ENCODE data around the gene VENTX.

DNA sequence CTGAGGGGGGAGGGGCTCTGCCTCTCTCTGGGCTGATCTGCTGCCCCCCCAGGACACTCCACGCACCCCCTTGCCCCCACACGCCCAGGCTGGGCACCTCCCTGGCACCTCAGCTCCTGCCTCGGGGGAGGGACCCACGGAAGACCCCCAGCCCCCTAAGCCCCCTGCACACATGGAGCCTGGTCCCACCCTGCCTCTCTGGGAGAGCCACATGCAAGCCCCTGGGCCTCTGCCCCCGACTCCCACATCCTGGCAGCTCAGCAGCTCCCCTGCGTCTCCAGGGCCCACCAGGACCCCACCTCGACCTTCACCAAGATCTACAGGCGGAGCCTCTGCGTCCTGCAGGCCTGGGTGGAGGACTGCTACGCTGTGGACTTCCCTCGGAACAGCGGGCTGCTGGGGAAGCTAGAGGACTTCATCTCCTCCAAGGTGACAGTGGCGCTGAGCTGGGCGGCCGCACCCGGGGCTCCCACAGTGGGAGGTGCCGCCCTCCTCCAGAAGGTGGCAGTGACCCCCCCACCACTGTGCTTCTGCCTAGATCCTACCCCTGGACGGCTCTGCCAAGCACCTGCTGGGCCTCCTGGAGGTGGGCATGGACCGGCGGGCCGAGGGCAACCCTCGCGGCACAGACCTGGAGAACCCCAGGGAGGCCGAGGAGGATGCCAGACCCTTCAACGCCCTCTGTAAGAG, 26.4 kb upstream of the VENTX start:
- TF ChIP-seq, protein P1, sequence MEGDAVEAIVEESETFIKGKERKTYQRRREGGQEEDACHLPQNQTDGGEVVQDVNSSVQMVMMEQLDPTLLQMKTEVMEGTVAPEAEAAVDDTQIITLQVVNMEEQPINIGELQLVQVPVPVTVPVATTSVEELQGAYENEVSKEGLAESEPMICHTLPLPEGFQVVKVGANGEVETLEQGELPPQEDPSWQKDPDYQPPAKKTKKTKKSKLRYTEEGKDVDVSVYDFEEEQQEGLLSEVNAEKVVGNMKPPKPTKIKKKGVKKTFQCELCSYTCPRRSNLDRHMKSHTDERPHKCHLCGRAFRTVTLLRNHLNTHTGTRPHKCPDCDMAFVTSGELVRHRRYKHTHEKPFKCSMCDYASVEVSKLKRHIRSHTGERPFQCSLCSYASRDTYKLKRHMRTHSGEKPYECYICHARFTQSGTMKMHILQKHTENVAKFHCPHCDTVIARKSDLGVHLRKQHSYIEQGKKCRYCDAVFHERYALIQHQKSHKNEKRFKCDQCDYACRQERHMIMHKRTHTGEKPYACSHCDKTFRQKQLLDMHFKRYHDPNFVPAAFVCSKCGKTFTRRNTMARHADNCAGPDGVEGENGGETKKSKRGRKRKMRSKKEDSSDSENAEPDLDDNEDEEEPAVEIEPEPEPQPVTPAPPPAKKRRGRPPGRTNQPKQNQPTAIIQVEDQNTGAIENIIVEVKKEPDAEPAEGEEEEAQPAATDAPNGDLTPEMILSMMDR (tag by site-specific recombination; IDR thresholded peaks at IDR 0.05): no peak
- TF ChIP-seq ZBTB1 (tag by site-specific recombination; IDR thresholded peaks at IDR 0.05): no peak
- no peak for TF ChIP-seq ZNF133 (tag by site-specific recombination; IDR thresholded peaks at IDR 0.05)
- no peak for TF ChIP-seq ZNF585B (tag by site-specific recombination; IDR thresholded peaks at IDR 0.05)
- no peak for TF ChIP-seq HOXA7 (CRISPR knock-in tag; IDR thresholded peaks at IDR 0.05; ENCODE audit: borderline replicate concordance)
- TF ChIP-seq, protein P2, sequence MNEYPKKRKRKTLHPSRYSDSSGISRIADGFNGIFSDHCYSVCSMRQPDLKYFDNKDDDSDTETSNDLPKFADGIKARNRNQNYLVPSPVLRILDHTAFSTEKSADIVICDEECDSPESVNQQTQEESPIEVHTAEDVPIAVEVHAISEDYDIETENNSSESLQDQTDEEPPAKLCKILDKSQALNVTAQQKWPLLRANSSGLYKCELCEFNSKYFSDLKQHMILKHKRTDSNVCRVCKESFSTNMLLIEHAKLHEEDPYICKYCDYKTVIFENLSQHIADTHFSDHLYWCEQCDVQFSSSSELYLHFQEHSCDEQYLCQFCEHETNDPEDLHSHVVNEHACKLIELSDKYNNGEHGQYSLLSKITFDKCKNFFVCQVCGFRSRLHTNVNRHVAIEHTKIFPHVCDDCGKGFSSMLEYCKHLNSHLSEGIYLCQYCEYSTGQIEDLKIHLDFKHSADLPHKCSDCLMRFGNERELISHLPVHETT (tag by site-specific recombination; IDR thresholded peaks at IDR 0.05): no peak
- no peak for TF ChIP-seq HOXD13 (CRISPR knock-in tag; IDR thresholded peaks at IDR 0.05; ENCODE audit: borderline replicate concordance)
- no peak for TF ChIP-seq ZNF169 (tag by site-specific recombination; IDR thresholded peaks at IDR 0.05)
